GM08714 (cell line): Measurements from ENCODE around the gene ADCYAP1R1.

ENCODE experiments used
- H3K4me3 ChIP-seq: fragments of 200-500 bp; sonication (Bioruptor generic); 2 replicates; pipeline ENCODE4 v1.5.1; 2014; ENCODE audit warnings: mild to moderate bottlenecking, low read length, inconsistent platforms
- ZNF274 ChIP-seq: IDR thresholded peaks from 2 replicates; pipeline ENCODE4 v1.6.1; 2012; ENCODE audit warnings: mild to moderate bottlenecking, low read depth, low read length

Gene ADCYAP1R1

DNA sequence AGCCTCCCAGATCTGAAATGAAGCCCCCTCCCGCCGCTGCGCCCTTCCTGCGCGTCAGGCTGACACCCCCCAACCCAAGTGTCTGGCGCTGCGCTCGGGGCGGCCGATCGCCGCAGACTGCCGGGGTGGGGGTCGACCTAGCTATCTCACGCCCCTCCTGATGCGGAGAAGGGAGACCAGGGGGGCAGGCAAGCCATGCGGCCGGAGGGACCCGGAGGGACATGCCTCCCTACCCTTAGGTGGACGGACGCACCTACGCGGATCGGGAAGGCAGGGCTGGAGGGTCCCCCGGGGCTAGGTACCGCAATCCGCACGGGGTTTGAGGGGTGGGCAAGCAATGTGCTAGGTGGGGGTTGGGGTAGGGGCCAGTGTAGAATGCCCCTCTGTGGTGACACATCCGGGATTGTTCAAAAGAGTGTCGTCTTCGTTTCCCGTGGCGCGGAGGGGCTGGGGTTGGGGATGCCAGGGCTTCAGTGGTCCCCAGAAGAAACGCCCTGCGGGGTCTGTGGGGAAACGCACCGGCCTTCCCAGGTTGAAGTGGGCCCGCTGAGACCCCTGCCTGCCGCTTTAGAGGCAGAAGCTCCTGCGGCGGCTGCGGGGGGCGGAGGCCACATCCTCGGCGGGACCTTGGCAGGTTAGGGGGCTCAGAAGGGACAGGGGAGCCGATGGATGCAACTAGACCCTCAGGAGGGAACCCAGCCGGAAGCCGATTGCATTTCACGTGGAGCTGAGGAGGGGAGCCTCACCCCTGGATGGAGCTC, 913 bp downstream of the ADCYAP1R1 start:
- H3K4me3 ChIP-seq, result no peak overlapping the region
- no peak for TF ChIP-seq ZNF274

GRCh38 chr7:31053986-31054385, 1.9 kb downstream of the ADCYAP1R1 start:
- no peak for TF ChIP-seq ZNF274
- H3K4me3 ChIP-seq, result no peak overlapping the region

DNA sequence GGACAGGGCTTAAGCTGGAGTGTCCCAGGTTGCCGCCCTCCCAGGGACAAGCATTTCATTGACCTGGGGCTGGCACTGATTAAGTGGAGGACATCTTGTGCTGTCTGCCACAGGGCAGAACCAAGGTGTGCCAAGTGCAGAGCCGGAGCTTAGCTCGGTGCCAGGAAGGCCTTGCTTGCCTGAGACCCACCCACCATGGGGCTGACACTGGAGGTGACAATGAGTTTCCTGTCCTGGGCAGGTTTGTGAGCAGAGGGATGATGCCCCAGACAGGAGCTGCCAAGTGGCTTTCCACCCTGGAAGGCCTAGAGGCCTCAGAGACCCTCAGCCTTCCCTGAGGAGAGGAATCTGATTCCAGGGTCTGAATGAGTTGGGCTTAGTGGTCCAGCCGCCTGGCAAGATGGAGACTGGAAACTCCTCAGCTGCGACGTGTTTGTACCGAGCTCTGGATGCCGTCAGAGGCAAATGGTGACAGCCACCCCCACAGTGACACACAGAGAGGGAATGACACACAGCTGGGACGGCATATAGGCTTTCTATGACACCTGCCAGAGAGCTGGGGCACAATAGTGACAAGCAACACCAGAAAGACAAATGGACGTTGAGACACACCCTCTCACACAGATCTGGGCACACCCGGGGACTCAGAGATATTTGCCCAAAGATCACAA, 2.6 kb downstream of the ADCYAP1R1 start:
- H3K4me3 ChIP-seq, result no peak overlapping the region
- TF ChIP-seq ZNF274, result no peak

GRCh38 chr7:31055471-31055870, 3.4 kb downstream of the ADCYAP1R1 start:
- H3K4me3 ChIP-seq, result no peak overlapping the region
- no peak for TF ChIP-seq ZNF274

DNA sequence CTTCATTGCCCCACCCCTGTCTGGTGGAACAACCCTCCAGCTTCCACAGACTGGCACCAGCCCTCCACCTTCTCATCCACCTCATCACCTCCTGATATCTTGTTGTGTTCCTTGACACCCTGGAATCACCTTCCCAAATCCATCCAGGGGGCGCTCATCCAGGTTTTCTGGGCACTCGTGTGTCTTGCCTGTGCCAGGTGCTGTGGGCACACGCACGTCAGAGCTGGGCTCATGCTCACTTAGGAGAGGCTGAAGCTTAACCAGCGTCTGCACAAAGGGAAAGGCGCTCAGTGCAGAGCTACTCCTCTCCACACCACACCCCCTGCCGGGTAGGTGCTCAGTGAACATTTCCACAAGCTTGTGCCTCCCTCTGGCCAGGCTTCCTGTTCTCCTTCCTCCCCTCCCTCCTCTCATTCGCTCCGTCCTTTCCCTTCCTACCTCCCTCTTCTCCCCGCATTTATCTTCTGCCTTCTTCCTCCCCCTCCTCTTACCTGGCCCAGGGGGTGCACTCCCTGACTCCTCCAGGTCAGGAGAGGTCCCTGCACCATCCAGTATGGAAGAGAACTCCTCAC, 4.8 kb downstream of the ADCYAP1R1 start:
- H3K4me3 ChIP-seq, result no peak overlapping the region

DNA sequence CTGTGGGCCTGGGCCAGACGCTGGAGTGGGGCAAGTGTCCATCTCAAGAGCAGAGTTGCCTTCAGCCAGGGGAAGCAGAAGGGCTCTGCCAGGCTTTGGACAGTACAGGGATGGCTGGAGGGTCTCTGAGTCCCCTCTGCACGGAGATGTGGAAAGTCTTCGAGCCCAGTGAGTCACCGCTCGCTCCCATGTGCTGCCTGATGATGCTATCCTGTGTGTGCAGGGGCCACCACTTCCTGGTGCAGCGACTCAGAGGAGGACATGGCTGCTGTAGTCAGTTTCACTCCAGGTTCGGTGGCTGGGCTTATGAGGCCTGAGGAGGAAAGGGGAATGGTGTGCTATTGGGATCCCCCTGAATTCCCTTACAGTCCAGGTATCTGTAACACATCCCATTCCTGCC, 6.0 kb downstream of the ADCYAP1R1 start:
- no peak overlapping the region for H3K4me3 ChIP-seq
- no peak for TF ChIP-seq ZNF274

More for the DNA sequence above, 4.8 kb downstream of the ADCYAP1R1 start:
- TF ChIP-seq ZNF274, result no peak

DNA sequence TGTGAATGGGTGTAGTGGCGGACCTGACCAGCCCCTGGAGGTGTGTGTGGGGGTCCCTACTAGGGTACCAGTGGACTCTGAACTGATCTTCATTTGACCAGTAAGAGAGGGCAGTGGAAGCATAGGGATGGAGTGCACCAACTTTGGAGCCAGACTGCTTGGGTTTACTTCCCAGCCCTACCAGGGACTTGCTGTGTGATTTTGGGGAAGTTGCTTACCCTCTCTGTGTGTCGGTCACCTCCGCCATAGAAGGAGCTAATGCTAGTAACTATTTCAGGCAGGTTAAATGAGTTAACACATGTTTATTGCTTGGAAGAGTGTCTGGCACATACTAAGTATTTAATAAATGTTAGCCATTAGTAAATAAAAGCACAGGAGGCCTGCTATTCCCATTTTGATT, 6.6 kb downstream of the ADCYAP1R1 start:
- TF ChIP-seq ZNF274, result no peak
- H3K4me3 ChIP-seq, result no peak overlapping the region

- TF ChIP-seq ZNF274, result no peak
- H3K4me3 ChIP-seq, result no peak overlapping the region
These were observed 7.4 kb downstream of the ADCYAP1R1 start for GRCh38 chr7:31059551-31059950.

GRCh38 chr7:31061185-31061584, 9.1 kb downstream of the ADCYAP1R1 start:
- TF ChIP-seq ZNF274, result no peak
- H3K4me3 ChIP-seq, result no peak overlapping the region

DNA sequence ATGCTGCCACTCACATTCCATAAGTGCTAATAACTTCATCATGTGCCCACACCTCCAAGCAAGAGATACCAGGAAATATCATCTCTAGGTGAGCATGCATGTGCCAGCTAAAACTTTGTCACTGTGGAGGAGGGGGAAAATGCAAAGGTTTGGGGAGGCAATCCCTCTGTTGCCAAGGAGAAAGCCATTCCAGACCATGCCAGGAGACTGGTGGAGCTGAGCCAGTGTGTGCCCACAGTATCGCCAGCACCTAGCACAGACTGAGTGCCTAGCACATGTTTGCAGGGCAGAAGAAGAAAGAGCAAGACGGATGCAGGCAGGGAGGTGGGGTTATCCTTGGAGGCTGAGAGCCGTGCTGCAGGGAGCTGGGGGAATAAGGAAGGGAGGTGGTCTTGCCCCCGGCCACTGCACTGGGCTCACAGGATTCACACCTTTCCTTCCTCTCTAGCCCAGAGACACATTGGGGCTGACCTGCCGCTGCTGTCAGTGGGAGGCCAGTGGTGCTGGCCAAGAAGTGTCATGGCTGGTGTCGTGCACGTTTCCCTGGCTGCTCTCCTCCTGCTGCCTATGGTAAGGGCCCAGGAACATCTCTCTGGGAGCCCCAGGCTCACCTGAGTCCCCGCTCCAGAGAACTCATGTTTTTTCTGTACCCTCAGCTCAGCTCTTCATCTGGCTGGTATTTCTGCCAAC, 10.8 kb downstream of the ADCYAP1R1 start:
- no peak for TF ChIP-seq ZNF274
- H3K4me3 ChIP-seq, result no peak overlapping the region

DNA sequence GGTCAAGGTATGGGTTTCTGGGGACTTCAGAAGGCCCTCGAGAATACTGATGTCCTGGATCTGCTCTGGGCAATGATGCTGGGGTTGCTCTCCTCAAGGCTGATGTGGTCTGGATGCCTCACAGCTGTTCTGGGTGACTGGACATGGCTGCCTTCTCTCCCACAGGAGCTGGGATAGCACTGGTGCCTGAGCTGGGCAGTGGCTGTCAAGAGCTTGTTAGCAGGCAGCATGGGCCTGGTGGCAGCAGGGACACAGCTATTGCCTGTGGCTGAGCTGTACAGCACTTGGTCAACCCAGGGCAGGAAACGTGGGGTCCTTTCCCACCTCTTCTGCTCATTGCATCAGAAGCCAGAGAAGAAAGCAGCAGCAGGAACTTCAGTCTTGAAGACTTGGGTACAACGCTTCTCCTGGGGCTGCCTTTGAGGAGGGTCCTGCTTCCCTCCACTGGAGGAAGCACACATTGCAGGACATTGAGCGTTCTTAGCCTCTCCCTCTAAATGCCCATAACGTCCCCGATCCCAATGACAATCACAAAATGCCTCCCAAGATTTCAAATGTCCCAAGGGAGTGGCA, 13.0 kb downstream of the ADCYAP1R1 start:
- no peak overlapping the region for H3K4me3 ChIP-seq
- no peak for TF ChIP-seq ZNF274

- H3K4me3 ChIP-seq, result no peak overlapping the region
- TF ChIP-seq ZNF274, result no peak
These were observed 13.7 kb downstream of the ADCYAP1R1 start for GRCh38 chr7:31065840-31066239.

GRCh38 chr7:31066516-31067130, 14.5 kb downstream of the ADCYAP1R1 start:
- TF ChIP-seq ZNF274, result no peak
- no peak overlapping the region for H3K4me3 ChIP-seq

- TF ChIP-seq ZNF274, result no peak
- H3K4me3 ChIP-seq, result no peak overlapping the region
These were observed 15.4 kb downstream of the ADCYAP1R1 start for GRCh38 chr7:31067491-31067890.
